DND-41 (cell line): ENCODE data around the gene RIN2.

ENCODE experiments used
- ATAC-seq: fragments of 200-7000 bp; cut with Tn5 transposase; 3 replicates; pipeline ENCODE4 v1.9.1; 2021; ENCODE audit warnings: low read depth; ENCODE audit not compliant: insufficient read depth
- DNase-seq: peaks from one replicate; pipeline ENCODE4 v3.0.0-alpha.2; 2020
- H2AFZ ChIP-seq: 2 replicates; pipeline ENCODE4 v1.6.0; 2012; ENCODE audit warnings: low read depth, low read length
- H3K27ac ChIP-seq: 2 replicates; pipeline ENCODE4 v1.5.1; 2012; ENCODE audit warnings: low read length, inconsistent platforms
- H3K27me3 ChIP-seq: fragments of 200-600 bp; sonication (generic); 2 replicates; pipeline ENCODE4 v1.6.0; 2012; ENCODE audit warnings: low read length, mild to moderate bottlenecking, inconsistent platforms; ENCODE audit not compliant: insufficient read depth, poor library complexity
- H3K36me3 ChIP-seq: 2 replicates; pipeline ENCODE4 v1.5.1; 2012; ENCODE audit warnings: low read length, inconsistent platforms; ENCODE audit not compliant: insufficient read depth
- H3K4me1 ChIP-seq: 2 replicates; pipeline ENCODE4 v1.5.1; 2012; ENCODE audit warnings: mild to moderate bottlenecking, low read length; ENCODE audit not compliant: insufficient read depth
- H3K4me2 ChIP-seq: 2 replicates; pipeline ENCODE4 v1.6.0; 2012; ENCODE audit warnings: mild to moderate bottlenecking, moderate library complexity, low read length, inconsistent platforms; ENCODE audit not compliant: insufficient read depth
- H3K4me3 ChIP-seq, 2 experiments: fragments of 200-600 bp in 1 of 2; shearing (Covaris generic) in 1 of 2; 2 replicates each; pipeline ENCODE4 v1.5.1; 2012 to 2016; ENCODE audit warnings: inconsistent platforms in 2 of 2, low read length in 2 of 2, mild to moderate bottlenecking in 2 of 2, low read depth in 1 of 2, moderate library complexity in 1 of 2
- H3K79me2 ChIP-seq: 2 replicates; pipeline ENCODE4 v1.6.0; 2012; ENCODE audit warnings: low read length, inconsistent platforms; ENCODE audit not compliant: insufficient read depth
- H3K9ac ChIP-seq: 2 replicates; pipeline ENCODE4 v1.6.0; 2012; ENCODE audit warnings: low read depth, mild to moderate bottlenecking, inconsistent platforms, low read length, moderate library complexity
- H3K9me3 ChIP-seq: 2 replicates; pipeline ENCODE4 v1.5.1; 2012; ENCODE audit warnings: low read length, moderate library complexity, mild to moderate bottlenecking, inconsistent platforms; ENCODE audit not compliant: insufficient read depth, severe bottlenecking
- H4K20me1 ChIP-seq: 2 replicates; pipeline ENCODE4 v1.6.0; 2012; ENCODE audit warnings: low read length; ENCODE audit not compliant: insufficient read depth
- EZH2 ChIP-seq: IDR thresholded peaks from 3 replicates; pipeline ENCODE4 v1.6.1; 2012; ENCODE audit warnings: borderline replicate concordance, low read depth, mild to moderate bottlenecking, moderate library complexity, low read length, inconsistent platforms; ENCODE audit not compliant: severe bottlenecking
- TF ChIP-seq, protein P1 (sequence below): IDR thresholded peaks from 2 replicates; pipeline ENCODE4 v1.5.1; 2012; ENCODE audit warnings: borderline replicate concordance, low read length, moderate library complexity, mild to moderate bottlenecking; ENCODE audit not compliant: poor library complexity, severe bottlenecking; ENCODE audit errors: extremely low read depth

Gene RIN2

GRCh38 chr20:19791887-19792286 lies 33.8 kb downstream of the RIN2 start:
- H2AFZ ChIP-seq: no peak overlapping the region
- H3K4me1 ChIP-seq: no peaks in the 10 kb centered on the region
- no peaks in the 10 kb centered on the region for H3K36me3 ChIP-seq
- no peak overlapping the region for H3K4me3 ChIP-seq
- TF ChIP-seq, protein P1, sequence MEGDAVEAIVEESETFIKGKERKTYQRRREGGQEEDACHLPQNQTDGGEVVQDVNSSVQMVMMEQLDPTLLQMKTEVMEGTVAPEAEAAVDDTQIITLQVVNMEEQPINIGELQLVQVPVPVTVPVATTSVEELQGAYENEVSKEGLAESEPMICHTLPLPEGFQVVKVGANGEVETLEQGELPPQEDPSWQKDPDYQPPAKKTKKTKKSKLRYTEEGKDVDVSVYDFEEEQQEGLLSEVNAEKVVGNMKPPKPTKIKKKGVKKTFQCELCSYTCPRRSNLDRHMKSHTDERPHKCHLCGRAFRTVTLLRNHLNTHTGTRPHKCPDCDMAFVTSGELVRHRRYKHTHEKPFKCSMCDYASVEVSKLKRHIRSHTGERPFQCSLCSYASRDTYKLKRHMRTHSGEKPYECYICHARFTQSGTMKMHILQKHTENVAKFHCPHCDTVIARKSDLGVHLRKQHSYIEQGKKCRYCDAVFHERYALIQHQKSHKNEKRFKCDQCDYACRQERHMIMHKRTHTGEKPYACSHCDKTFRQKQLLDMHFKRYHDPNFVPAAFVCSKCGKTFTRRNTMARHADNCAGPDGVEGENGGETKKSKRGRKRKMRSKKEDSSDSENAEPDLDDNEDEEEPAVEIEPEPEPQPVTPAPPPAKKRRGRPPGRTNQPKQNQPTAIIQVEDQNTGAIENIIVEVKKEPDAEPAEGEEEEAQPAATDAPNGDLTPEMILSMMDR: no peak
- no peak for TF ChIP-seq EZH2
- H3K9ac ChIP-seq: no peak overlapping the region
- no peaks in the 10 kb centered on the region for H3K27me3 ChIP-seq
- no peak overlapping the region for H3K4me2 ChIP-seq
- H3K79me2 ChIP-seq: no peaks in the 10 kb centered on the region
- H3K27ac ChIP-seq: no peak overlapping the region
- DNase-seq (no peak), ATAC-seq (no peak)
- H4K20me1 ChIP-seq: no peaks in the 10 kb centered on the region
- peaks cover 3% of the 10 kb centered on the region for H3K9me3 ChIP-seq

- DNase-seq (no peak), ATAC-seq (no peak)
- Histone ChIP-seq H3K27me3 (no peaks in the 10 kb centered on the region), H3K27ac (no peak overlapping the region), H4K20me1 (no peaks in the 10 kb centered on the region), H3K9ac (no peak overlapping the region), H3K36me3 (no peaks in the 10 kb centered on the region), H3K9me3 (peaks cover 3% of the 10 kb centered on the region), H2AFZ (no peak overlapping the region), H3K4me2 (no peak overlapping the region), H3K4me3 (no peak overlapping the region), H3K4me1 (no peaks in the 10 kb centered on the region), H3K79me2 (no peaks in the 10 kb centered on the region)
- TF ChIP-seq, protein P1: no peak
- TF ChIP-seq EZH2: no peak
Observed at GRCh38 chr20:19793716-19794115, 35.7 kb downstream of the RIN2 start.

DNA sequence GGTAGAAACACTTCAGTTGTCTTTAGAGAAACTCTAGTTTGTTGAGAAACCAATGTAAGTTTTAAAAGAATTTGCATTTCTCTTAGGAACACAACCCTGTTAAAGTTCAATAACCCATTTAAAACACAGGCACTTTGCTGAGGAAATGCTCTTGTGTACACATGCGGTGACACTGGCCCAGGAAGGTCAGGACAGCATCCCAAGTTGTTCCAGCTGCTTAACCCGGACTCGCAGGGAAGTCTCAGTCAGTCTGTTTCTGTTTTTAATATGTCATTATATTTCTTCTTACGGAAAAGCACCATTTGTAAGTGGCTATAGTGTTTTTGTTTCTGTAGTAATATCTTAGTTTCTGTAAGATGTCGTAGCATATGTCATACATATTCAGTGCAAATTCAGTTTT lies 36.9 kb downstream of the RIN2 start:
- H4K20me1 ChIP-seq: no peaks in the 10 kb centered on the region
- no peaks in the 10 kb centered on the region for H3K27me3 ChIP-seq
- H3K4me3 ChIP-seq: no peak overlapping the region
- ATAC-seq: no peak
- no peaks in the 10 kb centered on the region for H3K4me1 ChIP-seq
- DNase-seq: no peak
- H3K79me2 ChIP-seq: no peaks in the 10 kb centered on the region
- no peak overlapping the region for H3K27ac ChIP-seq
- no peaks in the 10 kb centered on the region for H3K36me3 ChIP-seq
- no peak overlapping the region for H2AFZ ChIP-seq
- H3K9me3 ChIP-seq: no peaks in the 10 kb centered on the region
- TF ChIP-seq EZH2: no peak
- TF ChIP-seq, protein P1: no peak
- no peak overlapping the region for H3K4me2 ChIP-seq
- H3K9ac ChIP-seq: no peak overlapping the region

DNA sequence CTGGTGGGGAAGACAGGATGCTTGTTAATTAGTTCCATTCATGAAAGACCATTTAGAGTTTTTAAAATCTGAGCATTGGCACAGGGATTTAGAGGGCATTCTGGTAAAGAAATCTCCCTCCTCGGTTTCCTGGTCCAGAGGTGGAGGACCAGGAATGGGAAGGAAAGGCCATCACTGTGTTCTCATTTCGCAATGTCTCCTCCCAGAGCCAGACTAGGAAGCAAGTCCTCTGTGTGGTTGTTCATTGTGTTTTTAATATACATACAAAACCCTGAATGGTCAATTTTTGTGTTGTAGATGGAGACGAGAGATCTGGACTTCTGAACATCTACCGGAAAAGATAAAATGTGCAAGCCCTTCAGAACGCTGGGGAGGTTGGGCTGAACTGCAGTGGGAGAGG lies 41.3 kb downstream of the RIN2 start:
- no peak overlapping the region for H3K9ac ChIP-seq

More for the DNA sequence above, 41.3 kb downstream of the RIN2 start:
- ATAC-seq: no peak
- H3K79me2 ChIP-seq: no peaks in the 10 kb centered on the region
- H3K4me3 ChIP-seq: no peak overlapping the region
- DNase-seq: no peak
- H3K9me3 ChIP-seq: no peaks in the 10 kb centered on the region
- no peak overlapping the region for H2AFZ ChIP-seq
- TF ChIP-seq, protein P1: no peak
- TF ChIP-seq EZH2: no peak
- no peaks in the 10 kb centered on the region for H3K36me3 ChIP-seq
- no peaks in the 10 kb centered on the region for H4K20me1 ChIP-seq
- no peak overlapping the region for H3K4me2 ChIP-seq
- H3K27me3 ChIP-seq: peaks cover 2% of the 10 kb centered on the region
- no peak overlapping the region for H3K27ac ChIP-seq
- H3K4me1 ChIP-seq: no peaks in the 10 kb centered on the region
